Osteocyte (in vitro differentiated cells): ENCODE data around the gene RABGGTB. TPM values are rescaled to one million over a fixed set of nuclear protein-coding genes. Genes with fewer than 3 reads are reported as not detected.
A peak's percentile ranks its signal among the peaks of the same experiment; 100 is the strongest.
"Not testable (repeated sequence)": the region's sequence is repeated elsewhere in the genome, so short reads cannot be mapped to it uniquely, and the experiment has no call there.

Experiments
- DNase-seq: peaks from one replicate; pipeline ENCODE4 v3.0.0; 2021; ENCODE audit warnings: mixed read lengths; ENCODE audit not compliant: unreplicated experiment; ENCODE audit errors: extremely low spot score
- H3K27ac Mint-ChIP-seq: one replicate; pipeline ENCODE4 v1.8.0; 2021; ENCODE audit warnings: mild to moderate bottlenecking, mixed read lengths; ENCODE audit not compliant: unreplicated experiment
- H3K27me3 Mint-ChIP-seq: one replicate; pipeline ENCODE4 v1.8.0; 2021; ENCODE audit warnings: mixed read lengths; ENCODE audit not compliant: unreplicated experiment
- H3K36me3 Mint-ChIP-seq: one replicate; pipeline ENCODE4 v1.8.0; 2021; ENCODE audit warnings: mixed read lengths; ENCODE audit not compliant: unreplicated experiment
- H3K4me1 Mint-ChIP-seq: one replicate; pipeline ENCODE4 v1.8.0; 2021; ENCODE audit warnings: mixed read lengths; ENCODE audit not compliant: unreplicated experiment
- H3K4me3 Mint-ChIP-seq: one replicate; pipeline ENCODE4 v1.8.0; 2021; ENCODE audit warnings: mild to moderate bottlenecking, moderate library complexity, mixed read lengths; ENCODE audit not compliant: unreplicated experiment
- H3K9me3 Mint-ChIP-seq: one replicate; pipeline ENCODE4 v1.8.0; 2021; ENCODE audit warnings: mixed read lengths; ENCODE audit not compliant: unreplicated experiment
- long read RNA-seq: library from polyadenylated mRNA; unstranded; transcript quantifications from one replicate; pipeline ENCODE4 v2.0.0, GENCODE V29; 2021
- total RNA-seq: library from RNA; stranded (reverse); gene quantifications from 2 replicates; pipeline ENCODE4 v1.2.1, GENCODE V29; 2021
- TF ChIP-seq, protein P1 (sequence below): fragments of 200-600 bp; sonication (generic); IDR thresholded peaks from 2 replicates; pipeline ENCODE4 v1.5.0; 2021; ENCODE audit warnings: antibody characterized with exemption, mild to moderate bottlenecking, moderate library complexity

The RABGGTB gene
- total RNA-seq: 59.9 and 62.5 TPM in 2 replicates
- long read RNA-seq, transcript RABGGTB-201 (9 exons, 1,496 nt): major isoform, 138 of 231 reads
- long read RNA-seq, partial matches to known transcripts: 22 of 231 reads
- long read RNA-seq, other reads (novel, unspliced or antisense): 65 of 231 reads

DNA sequence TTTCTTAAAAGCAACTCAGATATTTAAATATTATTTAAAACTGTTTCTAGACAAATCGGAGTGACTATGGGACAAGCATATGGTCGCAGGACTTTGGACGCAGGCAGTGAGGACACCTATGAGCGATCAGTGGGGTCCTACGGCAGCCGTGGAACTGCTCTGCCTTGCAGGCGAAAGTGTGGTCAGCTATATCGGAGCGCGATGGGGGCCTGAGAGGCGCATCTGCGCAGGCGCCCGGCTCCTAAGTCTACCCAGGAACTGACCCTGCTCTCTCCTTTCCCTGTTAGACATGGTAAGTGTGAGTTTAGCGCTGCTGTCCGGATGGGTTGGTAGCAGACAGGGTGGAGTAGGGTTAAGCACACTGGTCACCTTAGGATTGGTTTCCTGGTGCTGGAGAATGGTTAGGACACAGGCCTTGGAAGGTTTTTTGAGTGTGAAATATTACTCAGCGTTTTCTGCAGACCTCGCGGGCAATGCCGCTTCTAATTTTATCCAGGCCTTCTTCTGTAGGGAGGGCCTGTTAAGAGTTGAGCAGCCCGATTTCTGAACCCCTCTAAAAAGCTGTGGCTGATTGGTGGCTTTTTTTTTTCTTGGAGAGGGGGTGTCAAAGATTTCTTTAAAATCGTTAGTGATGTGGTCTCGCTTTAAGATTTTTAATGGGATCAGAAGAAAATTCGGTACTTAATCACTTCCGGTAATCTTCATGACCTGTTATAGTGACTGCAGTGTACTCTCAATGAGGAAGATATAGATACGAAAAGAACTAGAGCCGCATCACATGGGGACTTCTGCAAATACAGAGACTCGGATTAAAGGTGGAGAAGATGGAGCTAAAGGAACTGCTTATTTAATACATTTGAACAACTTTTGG lies at the start of gene RABGGTB:
Gene RABGGTB (plus strand): TSS at position 274 of the 871 bp plus-strand sequence. CDS start 16 bp downstream, at position 290.
- TF ChIP-seq, protein P1, sequence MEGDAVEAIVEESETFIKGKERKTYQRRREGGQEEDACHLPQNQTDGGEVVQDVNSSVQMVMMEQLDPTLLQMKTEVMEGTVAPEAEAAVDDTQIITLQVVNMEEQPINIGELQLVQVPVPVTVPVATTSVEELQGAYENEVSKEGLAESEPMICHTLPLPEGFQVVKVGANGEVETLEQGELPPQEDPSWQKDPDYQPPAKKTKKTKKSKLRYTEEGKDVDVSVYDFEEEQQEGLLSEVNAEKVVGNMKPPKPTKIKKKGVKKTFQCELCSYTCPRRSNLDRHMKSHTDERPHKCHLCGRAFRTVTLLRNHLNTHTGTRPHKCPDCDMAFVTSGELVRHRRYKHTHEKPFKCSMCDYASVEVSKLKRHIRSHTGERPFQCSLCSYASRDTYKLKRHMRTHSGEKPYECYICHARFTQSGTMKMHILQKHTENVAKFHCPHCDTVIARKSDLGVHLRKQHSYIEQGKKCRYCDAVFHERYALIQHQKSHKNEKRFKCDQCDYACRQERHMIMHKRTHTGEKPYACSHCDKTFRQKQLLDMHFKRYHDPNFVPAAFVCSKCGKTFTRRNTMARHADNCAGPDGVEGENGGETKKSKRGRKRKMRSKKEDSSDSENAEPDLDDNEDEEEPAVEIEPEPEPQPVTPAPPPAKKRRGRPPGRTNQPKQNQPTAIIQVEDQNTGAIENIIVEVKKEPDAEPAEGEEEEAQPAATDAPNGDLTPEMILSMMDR: no peak
- Mint-ChIP-seq H3K4me1 (peaks cover 48% of the 10 kb centered on the region), H3K27ac (peak within 1 kb of the TSS; percentile 95), H3K9me3 (no peaks in the 10 kb centered on the region), H3K4me3 (peak within 1 kb of the TSS; percentile 98), H3K27me3 (no peaks in the 10 kb centered on the region), H3K36me3 (peaks cover 25% of the 10 kb centered on the region)
- DNase-seq: peak; percentile 98

DNA sequence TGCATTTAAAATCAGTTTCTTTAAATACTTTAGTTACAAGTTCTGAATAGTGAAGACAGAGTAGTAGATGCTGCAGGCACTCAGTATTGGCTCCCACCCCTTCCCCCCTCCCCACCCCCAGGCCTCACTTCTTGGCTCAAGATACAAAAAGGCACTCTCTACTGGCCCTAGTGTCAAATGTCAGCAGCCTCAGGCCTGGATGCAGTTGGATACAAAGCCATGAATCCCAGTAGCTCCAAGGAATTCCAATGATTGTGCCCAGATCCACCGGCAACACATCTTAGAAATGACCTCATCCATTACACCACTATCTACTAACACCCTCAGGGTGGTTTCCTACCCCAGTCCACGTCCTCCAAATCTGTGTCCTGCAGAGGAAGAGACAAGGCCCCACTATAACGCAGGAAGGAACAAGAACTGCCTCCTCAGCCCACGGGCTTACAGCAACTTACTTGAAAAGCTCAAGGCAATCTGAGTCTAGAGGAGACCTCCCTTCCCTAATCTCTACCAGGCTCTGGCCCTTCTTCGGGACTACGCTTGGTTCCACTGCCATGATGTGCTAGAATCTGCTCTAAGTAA lies 43.9 kb upstream of the RABGGTB start:
- no peak overlapping the region for H3K27ac Mint-ChIP-seq
- H3K9me3 Mint-ChIP-seq: no peaks in the 10 kb centered on the region
- DNase-seq: no peak
- no peaks in the 10 kb centered on the region for H3K4me1 Mint-ChIP-seq
- peaks cover 29% of the 10 kb centered on the region for H3K36me3 Mint-ChIP-seq
- TF ChIP-seq, protein P1: no peak
- no peak overlapping the region for H3K4me3 Mint-ChIP-seq
- no peaks in the 10 kb centered on the region for H3K27me3 Mint-ChIP-seq

DNA sequence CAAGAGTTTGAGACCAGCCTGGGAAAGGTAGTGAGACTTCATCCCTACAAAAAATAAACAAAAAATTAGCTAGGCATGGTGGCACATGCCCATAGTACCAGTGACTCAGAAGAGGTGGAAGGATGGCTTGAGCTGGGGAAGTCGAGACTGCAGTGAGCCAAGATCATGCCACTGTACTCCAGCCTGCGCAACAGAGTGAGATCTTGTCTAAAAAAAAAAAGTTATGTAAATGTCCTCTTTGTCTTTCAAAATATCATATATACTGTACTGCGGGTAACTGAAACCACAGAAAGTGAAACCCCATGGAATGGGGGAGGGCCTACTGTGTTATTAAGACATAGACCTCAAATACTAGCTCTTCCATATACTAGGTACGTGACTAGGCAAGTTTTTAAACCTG lies 40.8 kb upstream of the RABGGTB start:
- peaks cover 25% of the 10 kb centered on the region for H3K36me3 Mint-ChIP-seq
- no peak for DNase-seq
- H3K27me3 Mint-ChIP-seq: no peaks in the 10 kb centered on the region
- TF ChIP-seq, protein P1: no peak
- no peak overlapping the region for H3K27ac Mint-ChIP-seq
- H3K4me1 Mint-ChIP-seq: no peaks in the 10 kb centered on the region
- no peaks in the 10 kb centered on the region for H3K9me3 Mint-ChIP-seq
- H3K4me3 Mint-ChIP-seq: no peak overlapping the region

DNA sequence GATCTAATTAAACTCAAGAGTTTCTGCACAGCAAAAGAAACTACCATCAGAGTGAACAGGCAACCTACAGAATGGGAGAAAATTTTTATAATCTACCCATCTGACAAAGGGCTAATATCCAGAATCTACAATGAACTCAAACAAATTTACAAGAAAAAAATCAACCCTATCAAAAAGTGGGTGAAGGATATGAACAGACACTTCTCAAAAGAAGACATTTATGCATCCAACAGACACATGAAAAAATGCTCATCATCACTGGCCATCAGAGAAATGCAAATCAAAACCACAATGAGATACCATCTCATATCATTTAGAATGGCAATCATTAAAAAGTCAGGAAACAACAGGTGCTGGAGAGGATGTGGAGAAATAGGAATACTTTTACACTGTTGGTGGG lies 28.8 kb upstream of the RABGGTB start:
- H3K27ac Mint-ChIP-seq, H3K27me3 Mint-ChIP-seq, DNase-seq, H3K4me1 Mint-ChIP-seq, H3K4me3 Mint-ChIP-seq, H3K9me3 Mint-ChIP-seq: not testable (repeated sequence)
- peaks cover 51% of the 10 kb centered on the region for H3K36me3 Mint-ChIP-seq

DNA sequence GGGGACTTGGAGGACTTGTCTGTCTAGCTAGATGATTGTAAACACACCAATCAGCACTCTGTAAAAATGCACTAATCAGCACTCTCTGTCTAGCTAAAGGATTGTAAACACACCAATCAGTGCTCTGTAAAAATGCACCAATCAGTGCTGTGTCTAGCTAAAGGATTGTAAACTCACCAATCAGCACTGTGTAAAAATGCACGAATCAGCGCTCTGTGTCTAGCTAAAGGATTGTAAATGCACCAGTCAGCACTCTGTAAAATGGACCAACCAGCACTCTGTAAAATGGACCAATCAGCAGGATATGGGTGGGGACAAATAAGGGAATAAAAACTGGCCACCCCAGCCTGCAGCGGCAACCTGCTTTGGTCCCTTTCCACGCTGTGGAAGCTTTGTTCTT lies 27.5 kb upstream of the RABGGTB start:
- not testable (repeated sequence) for H3K27ac Mint-ChIP-seq, H3K4me1 Mint-ChIP-seq, DNase-seq, H3K27me3 Mint-ChIP-seq, H3K9me3 Mint-ChIP-seq, H3K4me3 Mint-ChIP-seq
- H3K36me3 Mint-ChIP-seq: peaks cover 40% of the 10 kb centered on the region
